ENCODE data around the gene LTK.
A peak's percentile ranks its signal among the peaks of the same experiment; 100 is the strongest.

The LTK gene

DNA sequence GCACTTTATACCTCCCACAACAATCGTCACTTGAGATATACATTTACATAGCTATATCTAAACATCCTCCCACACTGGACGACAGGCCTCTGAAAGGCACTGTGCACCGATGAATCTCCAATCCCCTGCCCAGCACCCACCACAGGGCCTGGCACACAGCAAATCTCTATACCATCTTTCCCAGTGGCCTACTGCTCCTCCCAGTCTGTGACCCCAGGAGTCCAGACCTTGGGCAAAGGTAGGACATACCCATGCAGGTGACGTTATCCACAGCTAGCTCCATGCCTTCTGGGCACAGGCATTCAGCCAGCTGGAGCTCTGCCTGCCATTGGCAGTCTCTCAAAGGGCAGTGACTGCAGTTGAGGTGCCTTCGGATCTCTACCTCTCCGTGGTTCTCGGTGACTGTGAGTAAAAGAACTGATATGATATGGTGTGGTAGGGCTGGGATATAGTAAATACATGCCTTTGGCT lies 5.8 kb downstream of the LTK start:
- Histone ChIP-seq H3K79me2 (ENCODE audit: insufficient read depth, low read length) (no peaks in the 10 kb centered on the region), H3K9me2 (ENCODE audit: low read depth, low read length) (no peaks in the 10 kb centered on the region), H3F3A (ENCODE audit: insufficient read depth, low read length) (no peaks in the 10 kb centered on the region), H3K27me3 (ENCODE audit: insufficient read depth, low read length) (peaks cover 9% of the 10 kb centered on the region; the same call in 1 of the 2 replicates), H3K9ac (ENCODE audit: low read length) (no peak overlapping the region), H2AFZ (ENCODE audit: low read length) (no peak overlapping the region), H3K36me3 (ENCODE audit: insufficient read depth, low read length) (no peaks in the 10 kb centered on the region), H3K9me3 (ENCODE audit: low read length) (no peaks in the 10 kb centered on the region), H3K4me1 (ENCODE audit: insufficient read depth, low read length, severe bottlenecking) (peaks cover 10% of the 10 kb centered on the region), H3K27ac (ENCODE audit: low read depth, low read length, poor library complexity, severe bottlenecking) (no peak overlapping the region), H3K4me2 (ENCODE audit: low read length) (no peak overlapping the region), H4K20me1 (ENCODE audit: insufficient read depth, low read length) (no peaks in the 10 kb centered on the region), H3K4me3 (ENCODE audit: low read depth, low read length, poor library complexity, severe bottlenecking) (no peak overlapping the region)
- TF ChIP-seq, protein P1, sequence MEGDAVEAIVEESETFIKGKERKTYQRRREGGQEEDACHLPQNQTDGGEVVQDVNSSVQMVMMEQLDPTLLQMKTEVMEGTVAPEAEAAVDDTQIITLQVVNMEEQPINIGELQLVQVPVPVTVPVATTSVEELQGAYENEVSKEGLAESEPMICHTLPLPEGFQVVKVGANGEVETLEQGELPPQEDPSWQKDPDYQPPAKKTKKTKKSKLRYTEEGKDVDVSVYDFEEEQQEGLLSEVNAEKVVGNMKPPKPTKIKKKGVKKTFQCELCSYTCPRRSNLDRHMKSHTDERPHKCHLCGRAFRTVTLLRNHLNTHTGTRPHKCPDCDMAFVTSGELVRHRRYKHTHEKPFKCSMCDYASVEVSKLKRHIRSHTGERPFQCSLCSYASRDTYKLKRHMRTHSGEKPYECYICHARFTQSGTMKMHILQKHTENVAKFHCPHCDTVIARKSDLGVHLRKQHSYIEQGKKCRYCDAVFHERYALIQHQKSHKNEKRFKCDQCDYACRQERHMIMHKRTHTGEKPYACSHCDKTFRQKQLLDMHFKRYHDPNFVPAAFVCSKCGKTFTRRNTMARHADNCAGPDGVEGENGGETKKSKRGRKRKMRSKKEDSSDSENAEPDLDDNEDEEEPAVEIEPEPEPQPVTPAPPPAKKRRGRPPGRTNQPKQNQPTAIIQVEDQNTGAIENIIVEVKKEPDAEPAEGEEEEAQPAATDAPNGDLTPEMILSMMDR (IDR thresholded peaks at IDR 0.05; ENCODE audit: low read length) = no peak
- no peak for TF ChIP-seq EZH2 (IDR thresholded peaks at IDR 0.05; ENCODE audit: borderline replicate concordance, low read length)

GRCh38 chr15:41506796-41507341 lies 6.8 kb downstream of the LTK start:
- Histone ChIP-seq H4K20me1 (ENCODE audit: insufficient read depth, low read length) (no peaks in the 10 kb centered on the region), H2AFZ (ENCODE audit: low read length) (no peak overlapping the region), H3K9ac (ENCODE audit: low read length) (no peak overlapping the region), H3F3A (ENCODE audit: insufficient read depth, low read length) (no peaks in the 10 kb centered on the region), H3K4me1 (ENCODE audit: insufficient read depth, low read length, severe bottlenecking) (peaks cover 15% of the 10 kb centered on the region), H3K36me3 (ENCODE audit: insufficient read depth, low read length) (no peaks in the 10 kb centered on the region), H3K4me2 (ENCODE audit: low read length) (no peak overlapping the region), H3K4me3 (ENCODE audit: low read depth, low read length, poor library complexity, severe bottlenecking) (no peak overlapping the region), H3K27me3 (ENCODE audit: insufficient read depth, low read length) (peaks cover 7% of the 10 kb centered on the region; the same call in 1 of the 2 replicates), H3K9me2 (ENCODE audit: low read depth, low read length) (no peaks in the 10 kb centered on the region), H3K27ac (ENCODE audit: low read depth, low read length, poor library complexity, severe bottlenecking) (no peak overlapping the region), H3K79me2 (ENCODE audit: insufficient read depth, low read length) (no peaks in the 10 kb centered on the region), H3K9me3 (ENCODE audit: low read length) (no peaks in the 10 kb centered on the region)
- TF ChIP-seq, protein P1 (IDR thresholded peaks at IDR 0.05; ENCODE audit: low read length) = peak; percentile 13; the same call in 1 of the 2 replicates
- no peak for TF ChIP-seq EZH2 (IDR thresholded peaks at IDR 0.05; ENCODE audit: borderline replicate concordance, low read length)

GRCh38 chr15:41505776-41506175 lies 7.9 kb downstream of the LTK start:
- Histone ChIP-seq H3K9me2 (ENCODE audit: low read depth, low read length) (no peaks in the 10 kb centered on the region), H3K9me3 (ENCODE audit: low read length) (no peaks in the 10 kb centered on the region), H3K27ac (ENCODE audit: low read depth, low read length, poor library complexity, severe bottlenecking) (no peak overlapping the region), H2AFZ (ENCODE audit: low read length) (no peak overlapping the region), H3K4me2 (ENCODE audit: low read length) (no peak overlapping the region), H3K9ac (ENCODE audit: low read length) (no peak overlapping the region), H3K4me3 (ENCODE audit: low read depth, low read length, poor library complexity, severe bottlenecking) (no peak overlapping the region), H3F3A (ENCODE audit: insufficient read depth, low read length) (no peaks in the 10 kb centered on the region), H4K20me1 (ENCODE audit: insufficient read depth, low read length) (no peaks in the 10 kb centered on the region), H3K4me1 (ENCODE audit: insufficient read depth, low read length, severe bottlenecking) (peaks cover 24% of the 10 kb centered on the region), H3K27me3 (ENCODE audit: insufficient read depth, low read length) (peaks cover 7% of the 10 kb centered on the region; the same call in 1 of the 2 replicates), H3K36me3 (ENCODE audit: insufficient read depth, low read length) (no peaks in the 10 kb centered on the region), H3K79me2 (ENCODE audit: insufficient read depth, low read length) (no peaks in the 10 kb centered on the region)
- TF ChIP-seq, protein P1 (IDR thresholded peaks at IDR 0.05; ENCODE audit: low read length) = no peak
- no peak for TF ChIP-seq EZH2 (IDR thresholded peaks at IDR 0.05; ENCODE audit: borderline replicate concordance, low read length)
